ENCODE results near the gene ALKBH8.

ALKBH8 gene

GRCh38 chr11:107493117-107493516 lies 72.4 kb downstream of the ALKBH8 start:
- no peak overlapping the region for H3K27ac ChIP-seq (ENCODE audit: extremely low read depth, low read depth, low read length)
- no peaks in the 10 kb centered on the region for H3K4me1 ChIP-seq (ENCODE audit: control insufficient read depth, insufficient read depth, low read length)
- ChIA-PET CTCF (no interaction called here), POLR2A (no interaction called here)
- H3K4me3 ChIP-seq (ENCODE audit: low read depth, low read length): no peak overlapping the region
- TF ChIP-seq ZSCAN30 (tag by site-specific recombination; IDR thresholded peaks at IDR 0.05) (no peak), ZNF707 (tag by site-specific recombination; IDR thresholded peaks at IDR 0.05) (no peak), ZNF121 (tag by site-specific recombination; IDR thresholded peaks at IDR 0.05) (no peak), MZF1 (tag by site-specific recombination; IDR thresholded peaks at IDR 0.05; ENCODE audit: borderline replicate concordance) (no peak), ZNF560 (tag by site-specific recombination; IDR thresholded peaks at IDR 0.05; ENCODE audit: borderline replicate concordance) (no peak), SP3 (tag by site-specific recombination; IDR thresholded peaks at IDR 0.05) (no peak), ZNF214 (tag by site-specific recombination; IDR thresholded peaks at IDR 0.05; ENCODE audit: borderline replicate concordance) (no peak)
- no peaks in the 10 kb centered on the region for H3K9me3 ChIP-seq (ENCODE audit: control insufficient read depth, insufficient read depth, low read depth, low read length)
- H3K36me3 ChIP-seq (ENCODE audit: control insufficient read depth in 2 of 2, insufficient read depth in 1 of 2, low read length in 2 of 2): no peaks in the 10 kb centered on the region

- Histone ChIP-seq H3K4me1 (ENCODE audit: control insufficient read depth, insufficient read depth, low read length) (no peaks in the 10 kb centered on the region), H3K4me3 (ENCODE audit: low read depth, low read length) (no peak overlapping the region), H3K27ac (ENCODE audit: extremely low read depth, low read depth, low read length) (no peak overlapping the region), H3K9me3 (ENCODE audit: control insufficient read depth, insufficient read depth, low read depth, low read length) (no peaks in the 10 kb centered on the region), H3K36me3 (ENCODE audit: control insufficient read depth in 2 of 2, insufficient read depth in 1 of 2, low read length in 2 of 2) (no peaks in the 10 kb centered on the region)
- ChIA-PET CTCF (interaction anchor here (0.6 to 1.6 kb wide), 2 partner anchors 10 to 303 kb away, joined by 3 to 4 read pairs; no protein-coding TSS in a partner anchor), POLR2A (no interaction called here)
- TF ChIP-seq ZSCAN18 (tag by site-specific recombination; IDR thresholded peaks at IDR 0.05): no peak
- no peak for TF ChIP-seq ZBTB11 (tag by site-specific recombination; conservative IDR thresholded peaks at IDR 0.05; ENCODE audit: low read depth)
- TF ChIP-seq AEBP2 (tag by site-specific recombination; IDR thresholded peaks at IDR 0.05; ENCODE audit: borderline replicate concordance): no peak
- TF ChIP-seq ZNF121 (tag by site-specific recombination; IDR thresholded peaks at IDR 0.05): no peak
- TF ChIP-seq ZBTB10 (tag by site-specific recombination; IDR thresholded peaks at IDR 0.05): no peak
- no peak for TF ChIP-seq ZNF548 (tag by site-specific recombination; IDR thresholded peaks at IDR 0.05)
- no peak for TF ChIP-seq ZNF701 (tag by site-specific recombination; IDR thresholded peaks at IDR 0.05)
- TF ChIP-seq ZNF624 (tag by site-specific recombination; IDR thresholded peaks at IDR 0.05): no peak
- no peak for TF ChIP-seq ZNF558 (tag by site-specific recombination; IDR thresholded peaks at IDR 0.05)
- TF ChIP-seq YY1 (tag by site-specific recombination; IDR thresholded peaks at IDR 0.05): no peak
- no peak for TF ChIP-seq ZNF354C (tag by site-specific recombination; IDR thresholded peaks at IDR 0.05; ENCODE audit: borderline replicate concordance, low read depth)
- no peak for TF ChIP-seq PATZ1 (tag by site-specific recombination; IDR thresholded peaks at IDR 0.05)
- no peak for TF ChIP-seq MZF1 (tag by site-specific recombination; IDR thresholded peaks at IDR 0.05; ENCODE audit: borderline replicate concordance)
- TF ChIP-seq HOXD13 (CRISPR knock-in tag; IDR thresholded peaks at IDR 0.05; ENCODE audit: borderline replicate concordance): no peak
Observed at GRCh38 chr11:107490836-107491235, 74.7 kb downstream of the ALKBH8 start.

Data from HEK293 (cell line).